Hematopoietic multipotent progenitor cell treated with erythropoietin and hydrocortisone succinate and interleukin-3 and kit ligand, for 6 days (in vitro differentiated cells): ENCODE measurements around the gene FAM50B.

ENCODE experiments used
- DNase-seq: peaks from one replicate; pipeline ENCODE4 v3.0.0-alpha.2; 2015

Gene FAM50B

GRCh38 chr6:3820563-3820962 lies 28.6 kb upstream of the FAM50B start:
- DNase-seq: no peak

DNA sequence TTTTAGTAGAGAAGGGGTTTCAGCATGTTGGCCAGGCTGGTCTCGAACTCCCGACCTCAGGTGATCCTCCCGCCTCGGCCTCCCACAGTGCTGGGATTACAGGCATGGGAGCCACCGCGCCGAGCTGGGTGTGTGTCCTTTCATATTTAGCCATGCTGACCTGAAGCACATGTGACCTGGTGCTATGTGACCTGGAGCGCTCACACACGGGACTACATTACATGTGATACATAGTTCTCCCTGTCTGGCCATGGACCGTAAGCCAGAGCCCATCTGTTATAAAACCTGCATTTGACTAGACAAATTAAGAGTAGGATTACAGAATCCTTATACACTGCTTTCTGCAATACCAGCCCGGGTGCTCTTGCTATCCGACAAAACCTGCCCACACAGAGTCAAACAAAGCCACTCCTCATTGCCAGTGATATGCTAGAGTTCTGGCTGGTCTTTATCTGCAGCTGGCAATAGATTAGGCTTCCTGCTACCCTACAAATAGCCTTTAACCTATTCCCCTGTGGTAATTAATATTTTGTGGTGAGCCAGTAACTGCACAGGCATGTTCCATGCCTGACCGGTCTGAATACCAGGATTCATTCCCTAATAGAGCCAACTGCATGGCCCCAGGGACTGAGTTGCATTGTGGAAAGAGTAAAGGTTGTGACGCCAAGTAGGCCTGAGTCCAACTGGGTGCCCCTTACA lies 26.3 kb upstream of the FAM50B start:
- DNase-seq: peak; percentile 39

GRCh38 chr6:3823671-3824070 lies 25.5 kb upstream of the FAM50B start:
- DNase-seq: no peak

GRCh38 chr6:3825331-3825831 lies 23.8 kb upstream of the FAM50B start:
- DNase-seq: no peak

GRCh38 chr6:3825851-3826581 lies 23.2 kb upstream of the FAM50B start:
- no peak for DNase-seq

DNA sequence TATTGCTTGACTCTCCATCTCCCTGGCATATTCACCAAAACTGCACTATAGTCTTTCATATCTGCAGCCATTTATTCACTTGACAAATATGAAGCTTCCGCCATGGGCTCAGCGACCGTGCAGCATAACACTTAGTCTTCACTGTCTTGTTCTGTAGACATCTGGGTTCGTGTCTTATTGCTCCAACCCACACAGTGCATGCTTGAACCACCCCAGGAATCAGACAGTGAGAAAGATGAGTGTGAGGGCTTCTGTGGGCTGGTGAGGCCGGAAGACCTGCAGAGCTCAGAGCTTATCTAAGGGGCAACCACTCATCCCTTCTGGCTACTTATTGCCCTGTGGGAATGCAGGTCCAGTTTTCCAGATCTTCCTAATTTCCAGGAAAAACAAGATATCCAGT lies 19.9 kb upstream of the FAM50B start:
- no peak for DNase-seq

GRCh38 chr6:3830806-3831205 lies 18.4 kb upstream of the FAM50B start:
- DNase-seq: no peak

DNA sequence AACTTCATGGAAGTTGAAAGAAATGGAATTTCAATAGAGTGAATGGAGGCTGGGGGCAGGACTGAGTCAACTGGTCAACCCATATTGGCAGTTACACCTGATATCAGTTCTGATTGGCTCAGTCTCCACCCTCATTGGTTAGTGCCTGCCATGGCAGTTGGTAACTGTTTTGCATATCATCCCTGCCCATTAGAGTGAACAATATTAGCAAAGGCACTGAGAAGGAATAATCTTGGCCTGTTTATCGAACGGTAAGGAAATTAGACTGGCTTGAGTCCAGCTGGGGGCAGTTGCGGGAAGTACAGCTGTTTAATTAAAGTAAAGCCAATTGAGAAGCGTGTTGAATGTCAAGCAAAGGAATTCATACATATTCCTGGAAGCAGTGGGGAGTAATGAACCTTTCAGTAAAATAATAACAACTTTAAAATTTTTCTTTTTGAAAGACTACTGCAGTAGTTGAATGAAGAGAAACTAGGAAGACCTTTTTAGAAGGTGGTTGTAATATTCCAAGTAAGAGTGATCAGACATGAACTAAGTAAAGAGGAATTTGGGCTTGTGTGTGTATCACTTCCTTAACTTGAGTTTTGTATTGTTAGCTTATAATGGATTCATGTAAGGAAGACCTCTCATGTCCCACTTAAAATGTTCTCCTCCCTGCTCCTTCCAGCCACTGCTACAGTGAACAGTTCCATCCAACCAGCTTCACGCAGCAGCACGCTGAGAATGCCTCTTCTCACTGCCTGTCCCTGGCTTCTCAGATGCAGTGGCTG lies 17.2 kb upstream of the FAM50B start:
- DNase-seq: no peak

- DNase-seq: no peak
Observed at GRCh38 chr6:3835055-3835731, 14.0 kb upstream of the FAM50B start.

DNA sequence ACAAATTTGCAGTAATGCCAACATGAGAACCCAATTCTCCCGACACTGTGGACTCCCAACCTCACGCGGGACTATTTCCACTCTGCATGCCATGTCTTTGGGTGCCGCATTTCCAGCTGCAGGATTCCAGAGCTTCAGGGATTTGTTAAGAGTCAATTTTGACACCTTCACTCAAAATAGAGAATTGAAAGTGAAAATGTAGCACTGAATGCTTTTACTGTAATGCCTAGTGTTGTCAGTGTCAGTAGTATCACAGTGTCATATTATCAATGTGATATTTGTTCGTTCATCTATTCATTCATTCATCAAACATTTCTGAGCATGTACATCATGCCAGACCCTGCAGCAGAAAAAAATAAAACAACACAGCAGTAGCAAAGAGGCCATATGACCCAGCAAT lies 13.4 kb upstream of the FAM50B start:
- DNase-seq: no peak

DNA sequence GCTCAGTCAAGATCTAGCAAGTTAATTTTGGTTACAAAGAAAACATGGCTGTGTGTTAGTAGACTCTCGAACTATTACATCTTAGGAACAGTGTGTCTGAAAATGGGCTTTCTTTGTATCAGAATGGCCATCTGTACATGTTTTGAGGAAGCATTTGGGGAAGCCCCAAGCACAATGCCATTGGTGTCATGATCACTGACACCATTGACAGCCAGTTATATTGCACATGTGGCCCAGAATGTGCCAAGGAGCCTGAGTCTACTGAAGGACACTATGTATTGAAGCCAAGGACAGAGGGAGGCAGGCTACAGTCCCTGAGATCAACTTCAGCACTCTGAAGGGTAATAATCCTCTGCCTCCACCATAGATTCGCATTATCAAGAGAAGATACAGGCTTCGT lies 12.6 kb upstream of the FAM50B start:
- DNase-seq: no peak

- DNase-seq: no peak
Observed at GRCh38 chr6:3837781-3838180, 11.4 kb upstream of the FAM50B start.

GRCh38 chr6:3838992-3839867 lies 9.9 kb upstream of the FAM50B start:
- no peak for DNase-seq

DNA sequence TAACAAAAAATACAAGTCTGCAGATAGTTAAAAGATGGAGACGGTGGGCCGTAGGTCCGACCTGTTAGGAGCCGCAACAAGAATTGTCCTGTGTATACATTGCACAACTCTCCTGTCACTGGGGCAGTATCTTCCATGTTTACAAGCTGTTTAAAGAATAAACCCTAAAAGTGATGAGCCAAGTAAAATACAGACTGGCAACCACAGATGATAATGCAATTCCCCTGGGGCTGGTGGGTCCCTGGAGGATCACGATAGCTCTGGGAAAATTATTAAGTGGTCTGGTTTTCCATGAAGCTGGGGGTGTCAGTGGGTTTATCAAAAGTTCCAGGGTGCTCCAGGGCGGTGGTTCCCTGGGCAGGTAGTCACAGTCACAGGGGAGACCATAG lies 8.1 kb upstream of the FAM50B start:
- DNase-seq: no peak

- no peak for DNase-seq
Observed at GRCh38 chr6:3841711-3842565, 7.2 kb upstream of the FAM50B start.

- no peak for DNase-seq
Observed at GRCh38 chr6:3843379-3844096, 5.6 kb upstream of the FAM50B start.

- DNase-seq: no peak
Observed at GRCh38 chr6:3844097-3844463, 5.1 kb upstream of the FAM50B start.

DNA sequence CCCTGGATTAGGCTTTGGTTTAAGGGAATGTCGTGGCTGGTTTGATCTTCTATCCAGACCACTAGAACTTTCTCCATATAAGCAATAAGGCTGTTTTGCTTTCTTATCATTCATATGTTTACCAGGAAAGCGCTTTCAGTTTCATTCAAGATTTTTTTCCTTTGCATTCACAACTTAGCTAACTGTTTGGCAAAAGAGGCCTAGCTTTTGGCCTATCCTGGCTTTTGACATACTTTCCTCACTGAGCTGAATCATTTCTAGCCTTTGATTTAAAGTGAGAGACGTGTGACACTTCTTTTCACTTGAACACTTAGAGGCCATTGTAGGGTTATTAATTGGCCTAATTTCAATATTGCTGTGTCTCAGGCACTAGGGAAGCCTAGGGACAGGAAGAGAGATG lies 1.7 kb upstream of the FAM50B start:
- DNase-seq: no peak

GRCh38 chr6:3848380-3848779 lies 793 bp upstream of the FAM50B start:
- DNase-seq: no peak

- peak; percentile 21 for DNase-seq
Observed at GRCh38 chr6:3849681-3850450, 693 bp downstream of the FAM50B start.
